SKM-1 treated with dmso at 0.1 percent for 144 hours (cell line): ENCODE measurements around the gene MMUT.
"Not testable (repeated sequence)": the region's sequence is repeated elsewhere in the genome, so short reads cannot be mapped to it uniquely, and the experiment has no call there.

Experiments
- DNase-seq: peaks from one replicate; lab custom pipeline; 2025; ENCODE audit not compliant: unreplicated experiment; lab: John Stamatoyannopoulos, UW

Gene MMUT

GRCh38 chr6:49423817-49424216, 39.2 kb downstream of the MMUT start:
- no peak for DNase-seq

GRCh38 chr6:49416195-49416594, 46.9 kb downstream of the MMUT start:
- DNase-seq = no peak

GRCh38 chr6:49415358-49415757, 47.7 kb downstream of the MMUT start:
- DNase-seq = no peak

- DNase-seq = no peak
These were observed 52.5 kb downstream of the MMUT start for GRCh38 chr6:49410564-49410963.

- peak; percentile 47 for DNase-seq
These were observed 53.0 kb downstream of the MMUT start for GRCh38 chr6:49409951-49410542.

- DNase-seq = no peak
These were observed 56.6 kb downstream of the MMUT start for GRCh38 chr6:49406250-49406970.

GRCh38 chr6:49401063-49401462, 62.0 kb downstream of the MMUT start:
- no peak for DNase-seq

GRCh38 chr6:49386667-49387508, 76.2 kb downstream of the MMUT start:
- not testable (repeated sequence) for DNase-seq

- DNase-seq = no peak
These were observed 78.1 kb downstream of the MMUT start for GRCh38 chr6:49384904-49385303.
